WTC11 (cell line): Measurements from ENCODE around the gene PLPP7.

Experiments
- ESRRA ChIP-seq: sonication (generic); formaldehyde crosslinking; IDR thresholded peaks from 2 replicates; pipeline ENCODE4 v1.8.1; 2022; ENCODE audit warnings: mild to moderate bottlenecking, missing genetic modification reagents, borderline replicate concordance
- ZNF138 ChIP-seq: sonication (generic); formaldehyde crosslinking; conservative IDR thresholded peaks from 2 replicates; pipeline ENCODE4 v1.8.1; 2022; ENCODE audit warnings: mild to moderate bottlenecking, moderate library complexity, missing genetic modification reagents
- TF ChIP-seq, protein P1 (sequence below): fragments of 200-600 bp; IDR thresholded peaks from 2 replicates; pipeline ENCODE4 v1.8.0; 2022; ENCODE audit warnings: antibody characterized with exemption
- TF ChIP-seq, protein P2 (sequence below): sonication (generic); formaldehyde crosslinking; IDR thresholded peaks from 2 replicates; pipeline ENCODE4 v1.8.0; 2022; ENCODE audit warnings: missing genetic modification reagents

DNA sequence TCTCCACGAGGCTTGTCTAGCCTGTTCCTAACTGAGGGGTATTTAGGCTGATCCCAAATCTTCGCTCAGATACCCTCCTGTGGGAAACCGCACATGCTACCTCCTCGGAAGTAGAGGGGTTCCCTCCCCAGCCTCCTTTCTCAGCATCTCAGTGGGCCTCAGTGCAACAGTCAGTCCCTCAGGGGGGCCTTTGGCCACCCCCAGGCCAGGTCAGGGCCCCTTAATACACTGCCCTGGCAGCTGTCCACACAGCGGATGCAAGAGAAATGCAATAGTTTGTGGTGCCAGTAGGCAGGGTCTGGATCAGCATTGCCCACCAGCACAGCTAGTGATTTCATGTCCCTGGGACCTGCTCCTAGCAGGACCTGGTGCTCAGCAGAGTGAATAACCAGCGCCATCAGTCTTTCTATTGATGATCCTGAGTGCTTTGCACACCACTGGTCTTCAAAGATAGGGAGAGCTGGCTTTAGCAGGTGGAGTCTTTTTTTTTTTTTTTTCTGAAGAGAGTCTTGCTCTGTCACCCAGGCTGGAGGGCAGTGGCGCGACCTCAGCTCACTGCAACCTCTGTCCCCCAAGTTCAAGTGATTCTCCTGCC, 7.5 kb downstream of the PLPP7 start:
- TF ChIP-seq, protein P1, sequence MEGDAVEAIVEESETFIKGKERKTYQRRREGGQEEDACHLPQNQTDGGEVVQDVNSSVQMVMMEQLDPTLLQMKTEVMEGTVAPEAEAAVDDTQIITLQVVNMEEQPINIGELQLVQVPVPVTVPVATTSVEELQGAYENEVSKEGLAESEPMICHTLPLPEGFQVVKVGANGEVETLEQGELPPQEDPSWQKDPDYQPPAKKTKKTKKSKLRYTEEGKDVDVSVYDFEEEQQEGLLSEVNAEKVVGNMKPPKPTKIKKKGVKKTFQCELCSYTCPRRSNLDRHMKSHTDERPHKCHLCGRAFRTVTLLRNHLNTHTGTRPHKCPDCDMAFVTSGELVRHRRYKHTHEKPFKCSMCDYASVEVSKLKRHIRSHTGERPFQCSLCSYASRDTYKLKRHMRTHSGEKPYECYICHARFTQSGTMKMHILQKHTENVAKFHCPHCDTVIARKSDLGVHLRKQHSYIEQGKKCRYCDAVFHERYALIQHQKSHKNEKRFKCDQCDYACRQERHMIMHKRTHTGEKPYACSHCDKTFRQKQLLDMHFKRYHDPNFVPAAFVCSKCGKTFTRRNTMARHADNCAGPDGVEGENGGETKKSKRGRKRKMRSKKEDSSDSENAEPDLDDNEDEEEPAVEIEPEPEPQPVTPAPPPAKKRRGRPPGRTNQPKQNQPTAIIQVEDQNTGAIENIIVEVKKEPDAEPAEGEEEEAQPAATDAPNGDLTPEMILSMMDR = no peak
- TF ChIP-seq, protein P2, sequence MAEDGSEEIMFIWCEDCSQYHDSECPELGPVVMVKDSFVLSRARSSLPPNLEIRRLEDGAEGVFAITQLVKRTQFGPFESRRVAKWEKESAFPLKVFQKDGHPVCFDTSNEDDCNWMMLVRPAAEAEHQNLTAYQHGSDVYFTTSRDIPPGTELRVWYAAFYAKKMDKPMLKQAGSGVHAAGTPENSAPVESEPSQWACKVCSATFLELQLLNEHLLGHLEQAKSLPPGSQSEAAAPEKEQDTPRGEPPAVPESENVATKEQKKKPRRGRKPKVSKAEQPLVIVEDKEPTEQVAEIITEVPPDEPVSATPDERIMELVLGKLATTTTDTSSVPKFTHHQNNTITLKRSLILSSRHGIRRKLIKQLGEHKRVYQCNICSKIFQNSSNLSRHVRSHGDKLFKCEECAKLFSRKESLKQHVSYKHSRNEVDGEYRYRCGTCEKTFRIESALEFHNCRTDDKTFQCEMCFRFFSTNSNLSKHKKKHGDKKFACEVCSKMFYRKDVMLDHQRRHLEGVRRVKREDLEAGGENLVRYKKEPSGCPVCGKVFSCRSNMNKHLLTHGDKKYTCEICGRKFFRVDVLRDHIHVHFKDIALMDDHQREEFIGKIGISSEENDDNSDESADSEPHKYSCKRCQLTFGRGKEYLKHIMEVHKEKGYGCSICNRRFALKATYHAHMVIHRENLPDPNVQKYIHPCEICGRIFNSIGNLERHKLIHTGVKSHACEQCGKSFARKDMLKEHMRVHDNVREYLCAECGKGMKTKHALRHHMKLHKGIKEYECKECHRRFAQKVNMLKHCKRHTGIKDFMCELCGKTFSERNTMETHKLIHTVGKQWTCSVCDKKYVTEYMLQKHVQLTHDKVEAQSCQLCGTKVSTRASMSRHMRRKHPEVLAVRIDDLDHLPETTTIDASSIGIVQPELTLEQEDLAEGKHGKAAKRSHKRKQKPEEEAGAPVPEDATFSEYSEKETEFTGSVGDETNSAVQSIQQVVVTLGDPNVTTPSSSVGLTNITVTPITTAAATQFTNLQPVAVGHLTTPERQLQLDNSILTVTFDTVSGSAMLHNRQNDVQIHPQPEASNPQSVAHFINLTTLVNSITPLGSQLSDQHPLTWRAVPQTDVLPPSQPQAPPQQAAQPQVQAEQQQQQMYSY (CRISPR knock-in tag) = no peak
- TF ChIP-seq ZNF138 (CRISPR knock-in tag) (no peak), ESRRA (CRISPR knock-in tag) (no peak)
